GM19372 (cell line): ENCODE measurements around the gene LY86.
A peak's percentile ranks its signal among the peaks of the same experiment; 100 is the strongest.

Experiments
- ATAC-seq: cut with Tn5 transposase; IDR thresholded peaks from one replicate; pipeline ENCODE4 v1.9.1; 2021; ENCODE audit warnings: mild to moderate bottlenecking, low read depth, moderate library complexity; ENCODE audit not compliant: unreplicated experiment

The LY86 gene

DNA sequence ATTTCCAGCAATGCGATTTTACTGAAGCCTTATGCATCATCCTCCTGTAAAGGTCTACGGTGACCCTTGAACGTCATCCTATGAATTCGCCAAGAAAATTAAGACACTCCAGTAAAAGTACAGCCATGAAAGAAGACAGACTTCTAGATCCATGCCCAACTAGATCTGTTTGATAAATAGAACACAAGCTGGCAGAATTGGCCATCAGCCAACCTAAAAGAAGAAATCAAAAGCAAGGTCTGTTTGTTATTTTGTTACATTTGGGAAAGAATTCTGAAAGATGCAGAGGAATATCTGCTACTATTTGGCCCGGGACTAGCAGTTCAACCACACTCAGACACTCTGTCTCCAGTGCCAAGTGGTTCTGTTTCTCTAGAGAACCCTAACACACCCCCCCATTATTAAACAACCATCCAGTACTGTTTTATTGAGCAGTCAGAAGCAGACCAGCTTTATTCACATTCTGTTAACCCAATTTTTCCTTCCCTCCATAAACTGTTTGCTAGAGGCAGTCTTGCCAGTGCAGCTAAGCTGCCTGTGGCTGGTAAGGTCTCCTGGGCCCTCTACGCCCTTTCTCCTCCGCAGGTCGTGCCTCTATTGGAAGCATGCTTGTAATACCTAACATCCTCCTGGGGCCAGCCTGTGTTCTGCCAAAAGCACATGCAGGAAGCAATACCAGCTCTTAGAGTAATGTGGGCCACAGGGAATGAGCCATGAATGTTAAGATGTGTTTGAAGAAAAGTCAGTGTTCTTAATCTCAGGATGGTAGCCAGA is 30.7 kb downstream of the LY86 start:
- no peak for ATAC-seq

DNA sequence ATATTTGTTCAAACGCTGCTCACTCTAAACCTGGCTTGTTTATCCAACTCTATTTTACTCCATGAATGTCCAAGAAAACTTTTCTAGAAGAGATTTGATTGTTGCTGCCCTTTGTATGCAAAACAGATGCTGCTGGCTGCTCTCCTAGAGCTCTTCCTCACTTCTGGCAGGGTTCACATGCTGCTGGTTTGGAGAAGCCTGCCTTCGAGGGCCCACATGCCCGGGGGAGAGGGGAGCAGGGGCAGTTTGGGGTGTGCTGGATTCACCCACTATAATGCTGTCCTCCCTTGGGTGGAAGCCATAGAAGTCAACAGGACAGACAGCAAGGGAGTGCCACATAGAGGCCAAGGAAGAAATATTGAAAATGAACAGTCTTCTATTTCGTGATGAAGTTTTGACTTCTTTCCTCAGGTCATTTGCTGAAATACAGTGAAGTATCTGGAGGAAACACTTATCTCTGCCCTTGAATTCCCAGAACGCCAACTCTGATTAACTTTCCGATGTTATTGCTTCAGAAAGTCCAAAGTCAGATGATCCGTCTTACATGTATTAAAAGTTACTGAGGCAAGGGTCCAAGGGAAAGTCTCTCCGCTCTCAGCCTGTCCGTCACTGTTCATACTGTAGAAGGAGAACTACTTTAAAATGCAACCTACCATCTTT is 32.4 kb downstream of the LY86 start:
- ATAC-seq, result no peak

DNA sequence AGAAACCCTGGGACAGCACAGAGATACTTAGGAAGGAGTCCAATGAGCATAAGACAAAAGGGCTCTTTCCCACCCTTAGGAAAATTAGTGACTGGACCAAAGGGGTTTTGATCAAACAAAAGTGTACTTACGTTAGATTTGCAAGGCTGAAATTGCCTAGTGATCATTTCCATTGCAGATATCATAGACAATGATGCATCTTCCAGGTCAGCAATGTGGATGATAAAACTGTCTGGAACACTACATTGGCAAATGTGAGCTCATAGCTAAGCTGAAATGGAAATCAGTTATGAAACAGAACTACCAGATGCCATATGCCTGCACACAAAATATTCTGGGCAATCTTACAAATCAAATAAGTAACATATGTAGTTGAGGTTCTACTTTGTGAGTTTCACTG is 34.0 kb downstream of the LY86 start:
- ATAC-seq, result no peak

DNA sequence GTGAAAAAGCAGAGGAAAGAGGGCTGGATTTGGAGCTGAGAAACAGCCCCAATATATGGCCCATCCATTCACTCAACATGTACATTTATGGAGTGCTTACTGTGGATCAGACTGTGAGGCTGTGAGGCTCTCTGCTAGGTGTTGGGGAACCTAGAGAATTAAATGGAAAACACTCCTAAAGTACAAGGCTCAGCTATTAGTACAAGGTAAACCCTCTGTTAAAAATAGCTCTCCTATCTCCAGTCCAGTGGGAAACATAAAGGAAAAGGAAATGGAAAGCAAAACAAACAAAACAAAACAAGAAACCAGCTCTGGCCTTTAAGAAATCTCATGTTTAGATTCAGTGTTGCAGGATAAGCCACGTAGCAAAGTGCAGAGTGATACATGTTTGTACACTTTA is 35.0 kb downstream of the LY86 start:
- no peak for ATAC-seq

DNA sequence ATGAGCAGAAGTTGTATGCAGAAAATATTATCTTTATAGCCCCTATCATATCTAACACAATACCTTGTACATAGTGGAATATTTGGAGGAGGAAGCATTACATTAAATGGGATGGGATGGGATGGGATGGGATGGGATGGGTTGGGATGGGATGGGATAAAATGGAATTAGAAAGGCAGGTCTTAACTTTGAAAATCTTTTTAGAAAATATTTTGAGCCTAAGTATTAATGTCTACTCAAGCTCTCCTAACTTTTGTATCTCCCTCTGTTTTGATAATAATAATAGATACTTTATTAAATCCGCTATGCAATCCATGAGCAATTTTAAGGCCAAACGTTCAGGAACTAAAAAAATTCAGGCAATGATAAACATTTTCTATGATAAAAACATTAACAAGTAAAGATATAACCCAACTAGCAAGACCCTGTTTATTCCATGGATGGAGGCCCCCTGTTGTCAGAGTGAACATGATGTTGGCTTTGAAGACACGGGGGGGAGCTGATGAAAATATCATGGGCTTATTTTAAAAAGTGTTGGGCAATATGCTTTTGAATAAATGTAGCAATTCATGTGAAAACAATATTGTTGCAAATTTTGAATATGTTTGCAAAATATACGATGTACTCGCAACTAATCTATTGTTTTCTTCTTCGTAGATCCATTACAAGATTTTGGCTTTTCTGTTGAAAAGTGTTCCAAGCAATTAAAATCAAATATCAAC is 35.9 kb downstream of the LY86 start:
- ATAC-seq, result no peak

DNA sequence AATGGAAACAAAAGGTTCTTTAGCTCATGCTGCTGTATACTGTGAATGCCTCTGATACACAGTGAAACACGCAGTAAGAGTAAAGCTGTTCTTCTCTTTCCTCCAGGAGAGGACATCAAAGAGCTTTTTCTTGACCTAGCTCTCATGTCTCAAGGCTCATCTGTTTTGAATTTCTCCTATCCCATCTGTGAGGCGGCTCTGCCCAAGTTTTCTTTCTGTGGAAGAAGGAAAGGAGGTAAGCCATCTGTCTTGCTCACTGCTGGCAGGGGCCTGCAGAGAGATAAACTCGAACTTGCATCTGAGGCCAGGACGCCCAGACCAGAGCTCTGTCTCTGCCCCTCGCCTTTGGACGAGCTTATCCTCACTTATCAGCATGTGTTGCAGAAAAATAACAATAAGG is 37.7 kb downstream of the LY86 start:
- ATAC-seq, result no peak

DNA sequence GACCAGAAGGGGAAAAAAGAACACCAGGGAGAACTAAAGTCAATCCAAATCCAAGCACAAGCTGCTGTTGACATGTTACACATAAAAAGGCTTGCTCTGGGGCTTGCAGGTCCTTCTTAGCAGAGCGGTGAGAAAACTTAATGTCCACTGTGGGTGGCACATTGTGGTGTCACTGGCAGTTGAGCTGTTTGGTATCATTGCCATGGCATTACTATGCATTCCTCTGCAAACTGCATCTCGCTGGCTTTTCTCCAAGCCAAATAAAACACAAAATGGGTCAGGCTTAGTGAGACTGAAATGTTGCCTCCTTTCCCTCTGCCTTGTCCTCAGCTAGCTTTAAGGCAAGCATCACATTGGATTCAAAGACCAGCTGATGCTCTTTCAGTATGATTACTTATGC is 40.9 kb downstream of the LY86 start:
- no peak for ATAC-seq

DNA sequence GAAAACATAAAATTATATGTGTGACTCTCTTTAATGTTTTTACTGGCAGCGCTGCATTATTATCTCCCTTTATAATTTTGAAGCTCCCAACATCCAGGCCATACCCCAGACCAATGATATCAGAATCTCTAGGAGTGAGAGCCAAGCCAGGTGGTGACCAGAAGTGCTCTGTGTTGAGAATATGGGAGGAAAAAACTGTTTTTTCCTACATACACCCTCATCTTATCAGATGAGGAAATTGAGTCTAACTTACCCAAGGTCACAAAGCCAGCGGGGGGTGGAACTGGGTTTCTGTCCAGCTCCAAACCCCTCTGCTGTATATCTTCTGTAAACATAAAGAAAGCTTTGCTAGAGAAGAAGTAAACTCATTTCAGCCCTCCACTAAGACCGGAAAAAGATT is 42.5 kb downstream of the LY86 start:
- ATAC-seq, result no peak

DNA sequence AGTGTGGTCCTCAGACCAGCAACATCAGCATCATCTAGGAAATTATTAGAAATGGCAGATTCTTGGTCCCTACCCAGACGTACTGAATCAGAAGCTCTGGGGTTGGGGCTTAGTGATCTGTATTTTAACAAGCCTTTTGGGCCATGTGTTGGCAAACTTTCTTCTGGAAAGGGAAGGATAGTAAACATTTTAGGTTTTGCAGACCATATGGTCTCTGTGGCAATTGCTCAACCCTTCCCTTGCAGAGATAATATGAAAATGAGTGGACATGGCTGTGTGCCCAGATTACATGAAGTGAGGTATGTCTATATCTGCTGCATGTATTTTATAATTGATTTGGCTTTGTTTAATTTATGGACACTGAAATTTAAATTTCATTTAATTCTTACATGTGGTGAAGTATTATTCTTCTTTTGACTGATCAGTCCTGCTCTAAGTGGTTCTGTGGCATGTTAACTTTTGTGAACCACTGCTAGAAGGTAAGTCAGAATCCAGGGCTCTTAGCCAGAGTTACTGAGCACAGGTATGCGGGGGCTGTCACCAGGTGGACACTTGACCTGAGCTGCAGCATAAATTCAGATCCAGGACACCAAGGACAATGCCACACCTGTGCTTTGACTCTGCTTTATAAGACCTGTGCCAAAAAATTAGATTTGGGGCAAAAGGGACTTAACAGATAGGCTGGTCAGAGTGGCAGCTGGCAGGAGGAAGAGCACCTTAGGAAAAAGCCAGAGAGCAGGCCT is 43.2 kb downstream of the LY86 start:
- no peak for ATAC-seq

DNA sequence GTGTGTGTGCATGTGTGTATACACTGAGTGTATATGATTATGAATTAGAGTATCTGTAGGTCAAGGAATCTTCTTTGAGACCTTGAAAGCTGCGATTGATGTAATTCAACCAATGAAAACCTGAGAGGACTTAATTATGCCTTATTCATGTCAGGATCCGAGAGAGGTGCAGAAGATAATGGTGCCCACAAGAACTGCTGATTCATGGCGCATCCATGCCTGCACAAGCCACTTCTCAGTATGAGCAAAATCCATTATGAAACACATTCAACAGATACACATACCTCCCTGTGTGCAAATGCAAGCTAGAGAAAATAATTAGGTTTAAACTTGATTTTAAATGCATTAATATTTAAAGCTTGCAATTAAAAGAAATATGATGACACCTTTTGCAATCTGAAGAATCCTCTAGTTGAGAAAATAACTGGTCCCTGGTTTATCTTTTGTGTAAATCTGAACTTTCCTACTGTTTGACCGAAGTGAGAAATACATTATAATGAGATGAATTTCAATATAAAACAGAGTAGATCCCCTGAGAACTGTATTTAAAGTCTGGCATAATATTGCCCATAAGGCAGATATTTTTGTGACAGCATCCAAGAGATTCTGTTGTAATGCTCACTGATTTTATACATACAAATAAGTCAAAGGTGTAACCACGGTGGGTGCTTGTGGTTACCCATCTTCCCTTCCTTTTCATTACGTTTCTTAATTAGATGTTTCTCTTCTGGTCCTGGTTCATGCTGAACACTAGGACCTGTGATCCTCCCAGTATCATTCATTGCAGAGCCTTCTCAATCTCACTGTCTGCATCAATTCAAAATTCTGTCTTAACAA is 45.6 kb downstream of the LY86 start:
- no peak for ATAC-seq

DNA sequence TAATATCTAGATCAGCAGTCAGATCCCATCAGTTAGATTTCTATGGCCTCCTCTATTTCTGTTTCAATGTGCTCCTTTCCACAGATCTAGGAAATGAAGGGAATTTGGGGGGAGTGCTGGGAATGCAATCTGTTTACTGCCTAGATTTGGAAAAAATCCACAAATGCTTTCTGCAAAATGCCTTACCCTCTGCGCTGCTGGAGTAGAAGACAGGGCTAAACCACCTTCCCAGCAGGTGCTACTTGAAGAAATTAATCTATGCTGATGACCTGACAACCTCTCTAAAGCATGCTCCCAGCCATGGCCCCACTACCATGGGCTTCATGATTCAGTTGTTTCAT is 46.2 kb downstream of the LY86 start:
- no peak for ATAC-seq

DNA sequence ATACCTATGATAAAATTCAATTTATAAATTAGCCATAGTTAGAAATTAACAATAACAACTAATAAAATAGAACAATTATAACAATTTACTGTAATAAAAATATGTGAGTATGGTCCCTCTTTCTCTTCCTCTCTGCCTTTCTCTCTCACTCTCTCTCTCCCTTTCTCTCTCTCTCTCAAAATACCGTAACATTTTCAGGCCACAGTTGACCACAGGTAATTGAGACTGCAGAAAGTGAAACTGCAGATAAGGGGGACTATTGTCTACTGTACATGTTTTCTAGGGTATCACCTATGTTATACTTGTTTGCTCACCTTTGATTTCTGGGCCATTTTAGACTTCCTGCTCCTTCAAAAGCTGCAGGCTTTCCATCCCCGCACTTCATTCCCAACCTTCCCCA is 46.8 kb downstream of the LY86 start:
- peak; percentile 67 for ATAC-seq

DNA sequence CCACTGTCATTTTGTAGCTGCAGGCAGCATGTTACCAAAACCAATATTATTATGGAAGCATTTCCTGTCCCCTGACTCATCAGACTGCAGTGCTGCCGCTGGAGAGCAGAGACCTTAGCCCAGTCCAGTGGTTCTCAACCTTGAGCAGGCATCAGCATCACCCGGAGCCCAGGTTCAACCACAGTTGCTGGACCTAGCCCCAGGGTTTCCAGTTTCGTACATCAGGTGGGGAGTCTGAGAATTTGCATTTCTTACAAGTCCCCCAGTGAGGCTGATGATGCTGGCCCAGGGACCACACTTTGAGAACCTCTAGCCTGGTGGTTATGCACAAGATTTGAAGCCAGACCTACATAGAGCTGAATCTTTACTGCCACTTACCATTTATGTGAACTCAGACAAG is 47.3 kb downstream of the LY86 start:
- no peak for ATAC-seq

DNA sequence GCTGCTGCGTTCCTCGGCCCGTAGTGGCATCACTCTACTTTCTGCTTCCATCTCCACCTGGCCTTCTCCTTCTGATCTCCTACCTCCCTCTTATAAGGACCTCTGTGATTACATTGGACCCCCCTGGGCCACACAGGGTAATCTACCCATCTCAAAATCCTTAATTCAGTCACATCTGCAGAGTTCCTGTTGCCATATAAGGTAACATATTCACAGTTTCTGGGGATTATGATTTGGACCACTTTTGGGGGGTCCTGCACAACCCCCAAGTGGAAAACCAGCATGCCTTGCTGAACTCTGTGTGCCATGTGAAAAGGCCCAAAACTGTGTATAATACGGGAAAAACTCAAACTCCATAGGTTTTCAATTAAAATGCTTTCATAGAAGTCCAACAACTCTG is 51.1 kb downstream of the LY86 start:
- ATAC-seq, result no peak

DNA sequence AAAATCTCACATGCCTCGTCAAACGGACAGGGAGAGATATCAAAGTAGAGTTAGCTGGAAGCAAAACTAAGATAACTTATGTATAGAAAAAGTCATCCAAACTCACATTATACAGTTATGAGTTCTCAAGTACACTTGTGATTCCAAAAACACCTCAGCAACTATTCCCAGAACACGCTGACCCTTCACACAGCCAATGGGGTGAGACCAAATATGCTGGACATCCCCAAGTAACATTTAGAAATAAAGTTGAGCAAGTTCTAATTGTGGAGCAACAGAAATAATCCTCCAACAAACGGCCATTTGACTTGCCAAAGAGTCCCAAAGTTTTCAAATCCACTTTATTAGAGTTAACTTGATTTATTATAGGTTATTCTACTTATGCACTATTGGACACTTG is 52.4 kb downstream of the LY86 start:
- ATAC-seq, result no peak

DNA sequence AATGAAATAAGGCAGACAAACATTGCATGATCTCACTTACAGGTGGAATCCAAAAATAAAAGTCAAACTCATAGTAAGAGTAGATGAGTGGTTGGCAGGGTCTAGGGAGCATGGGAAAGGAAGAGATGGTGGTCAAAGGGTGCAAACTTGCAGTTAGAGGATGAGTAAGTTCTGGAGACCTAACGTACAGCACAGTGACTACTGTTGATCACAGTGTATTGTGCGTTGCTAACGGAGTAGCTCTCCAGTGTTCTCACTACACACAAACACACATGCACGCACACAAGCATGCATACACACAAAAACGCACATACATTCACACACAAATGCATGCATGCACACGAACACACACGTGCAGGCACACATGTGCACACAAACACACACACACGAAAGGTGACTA is 54.9 kb downstream of the LY86 start:
- peak; percentile 76 for ATAC-seq

DNA sequence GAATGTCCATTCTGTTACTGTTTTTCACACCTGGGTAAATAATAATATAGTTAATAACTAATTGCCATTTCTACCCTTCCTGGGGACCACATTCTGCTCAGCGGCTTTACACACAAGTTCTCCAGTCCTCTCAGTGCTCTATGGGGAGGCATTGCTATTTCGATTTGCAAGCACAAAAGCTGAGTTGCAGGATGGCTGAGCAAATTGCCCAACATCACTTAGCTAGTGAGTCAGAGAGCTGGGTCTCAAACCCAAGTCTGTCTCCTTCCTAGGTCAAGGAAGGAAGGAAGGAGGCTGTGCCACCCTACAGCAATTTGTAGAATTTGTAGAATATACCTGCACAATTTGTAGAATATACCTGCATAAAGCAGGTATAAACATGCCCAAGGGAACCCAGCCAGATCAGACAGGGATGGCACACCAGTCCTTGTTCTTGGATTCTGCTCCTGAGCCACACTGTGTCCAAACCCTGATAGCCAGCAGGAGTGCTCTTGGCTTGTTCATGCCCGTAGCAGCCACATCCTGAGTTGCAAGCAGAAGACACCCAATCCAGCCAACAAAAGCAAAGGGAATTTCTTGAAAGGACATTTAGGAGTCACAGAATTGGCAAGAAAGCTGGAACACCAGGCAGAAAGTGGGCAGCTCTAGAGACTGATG is 56.9 kb downstream of the LY86 start:
- no peak for ATAC-seq

DNA sequence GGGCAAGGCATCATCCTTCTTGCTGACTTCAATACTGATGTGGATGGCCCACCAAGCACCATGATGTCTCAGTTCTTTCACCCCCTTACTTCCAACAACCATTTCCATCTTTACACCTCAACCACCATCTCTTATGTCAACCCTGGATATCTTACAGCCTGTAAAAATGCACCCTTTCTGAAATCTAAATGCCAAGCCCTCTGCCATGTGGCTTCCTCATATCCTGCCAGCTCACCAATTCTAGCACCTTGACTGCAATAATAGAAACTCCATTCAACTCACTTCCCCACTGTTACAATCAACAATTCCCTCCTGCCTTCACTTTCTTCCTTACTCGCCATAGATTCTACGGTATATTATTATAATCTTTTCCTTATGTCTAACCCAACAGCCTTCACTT is 57.9 kb downstream of the LY86 start:
- ATAC-seq, result no peak

DNA sequence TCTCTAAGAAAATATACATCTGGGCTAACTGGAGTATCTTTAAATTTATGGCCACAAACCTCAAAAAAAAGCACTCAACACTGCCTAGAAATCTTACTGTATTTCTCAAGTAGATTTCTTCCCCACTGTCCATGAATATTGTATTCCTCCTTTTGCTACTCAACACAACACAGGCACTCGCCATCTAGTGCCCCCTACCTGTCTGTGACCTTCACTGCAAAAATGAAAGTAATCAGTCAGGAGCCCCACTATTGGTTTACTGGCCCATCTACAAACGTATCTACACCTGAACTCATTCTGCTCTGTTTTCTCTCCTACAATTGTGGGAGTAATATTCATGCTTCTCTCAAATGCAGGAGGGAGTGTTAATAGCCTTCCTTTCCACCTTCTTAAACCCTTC is 58.3 kb downstream of the LY86 start:
- no peak for ATAC-seq
